HG03342 (cell line): ENCODE results near the gene C2CD2.

Experiments used
- ATAC-seq: cut with Tn5 transposase; IDR thresholded peaks from one replicate; pipeline ENCODE4 v1.9.1; 2021; ENCODE audit warnings: mild to moderate bottlenecking, moderate library complexity; ENCODE audit not compliant: unreplicated experiment

C2CD2 gene

DNA sequence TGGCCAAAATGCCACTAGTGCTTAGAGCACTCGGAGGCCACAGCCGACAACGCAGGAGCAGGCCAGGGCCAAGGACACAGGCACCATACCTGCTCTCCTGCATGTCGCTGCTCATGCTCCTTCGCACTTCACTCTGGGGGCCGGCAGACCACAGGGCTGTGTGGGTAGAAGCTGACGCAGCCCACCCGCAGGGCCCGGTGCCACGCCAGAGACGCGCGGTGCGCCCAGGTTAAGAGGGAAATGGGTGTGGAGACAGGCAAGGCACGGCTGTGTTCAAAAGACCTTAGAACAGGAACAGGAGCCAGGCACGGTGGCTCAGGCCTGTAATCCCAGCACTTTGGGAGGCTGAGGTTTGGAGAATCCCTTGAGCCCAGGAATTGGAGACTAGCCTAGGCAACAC is 61.1 kb downstream of the C2CD2 start:
- ATAC-seq: no peak

DNA sequence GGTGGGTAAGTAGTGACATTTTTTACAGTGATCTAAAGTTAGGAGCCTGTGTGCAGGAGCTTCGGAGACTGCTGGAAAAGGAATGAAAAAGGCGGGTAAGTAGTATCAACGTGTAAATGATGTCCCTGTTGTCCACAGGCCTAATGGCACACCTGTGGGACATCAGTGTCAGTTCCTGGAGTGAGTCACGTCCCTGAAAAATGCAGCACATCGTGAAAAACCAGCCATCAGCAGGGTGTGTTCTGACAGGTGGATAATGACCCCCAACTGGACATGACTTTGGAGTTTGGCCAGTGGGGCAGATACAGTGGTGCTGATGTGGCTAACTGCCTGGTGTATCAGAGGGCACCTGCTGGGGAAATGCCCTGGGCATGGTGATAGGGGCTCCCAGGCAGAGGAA is 62.7 kb downstream of the C2CD2 start:
- ATAC-seq: no peak

DNA sequence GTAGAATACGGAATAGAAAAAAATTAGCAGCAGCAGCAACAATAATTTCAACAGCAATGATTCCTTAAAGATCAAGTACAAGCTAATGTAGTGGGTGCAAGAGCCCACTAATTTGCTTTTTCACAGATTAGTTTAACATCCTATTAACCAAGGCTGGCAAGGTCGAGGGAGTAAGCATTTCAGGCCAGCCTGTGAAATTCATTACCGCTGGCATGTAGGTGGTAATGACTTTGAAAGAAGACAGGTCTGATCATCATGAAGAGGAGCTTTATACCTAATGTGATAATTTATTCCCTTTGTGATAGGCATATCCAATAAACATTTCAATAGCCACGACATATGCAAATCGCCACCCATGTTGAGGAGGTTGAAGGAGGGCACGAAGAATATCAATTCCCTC is 63.5 kb downstream of the C2CD2 start:
- no peak for ATAC-seq

DNA sequence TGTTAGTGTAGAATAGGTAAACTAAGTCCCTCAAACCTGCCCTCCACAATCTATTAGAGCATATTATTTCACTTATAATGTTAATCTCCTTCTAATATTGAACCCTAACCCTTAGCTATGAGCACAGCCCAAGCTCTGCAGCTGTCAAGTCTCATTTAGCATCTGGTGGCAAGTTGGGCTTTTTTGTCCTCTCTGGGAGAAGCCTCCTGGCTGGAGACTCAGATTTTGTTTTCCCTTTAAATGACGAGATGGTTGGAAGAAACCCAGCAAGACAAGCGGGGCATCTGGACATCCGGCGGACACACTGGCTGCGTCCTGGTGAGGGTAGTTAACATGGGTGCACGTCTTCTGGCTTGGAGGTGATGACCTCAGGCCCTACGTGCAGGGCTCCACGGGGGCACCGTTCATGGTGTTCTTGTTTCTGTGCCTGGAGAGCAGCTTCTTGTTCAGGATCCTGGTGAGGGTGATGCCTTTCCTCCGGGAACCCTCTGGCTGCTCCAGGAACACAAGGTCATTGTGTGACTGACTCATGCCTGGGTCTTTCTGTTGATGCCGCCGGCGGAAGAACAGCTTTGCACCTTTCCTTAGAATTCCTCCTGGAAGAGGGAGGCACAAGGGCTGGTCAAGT is 65.0 kb downstream of the C2CD2 start:
- no peak for ATAC-seq

DNA sequence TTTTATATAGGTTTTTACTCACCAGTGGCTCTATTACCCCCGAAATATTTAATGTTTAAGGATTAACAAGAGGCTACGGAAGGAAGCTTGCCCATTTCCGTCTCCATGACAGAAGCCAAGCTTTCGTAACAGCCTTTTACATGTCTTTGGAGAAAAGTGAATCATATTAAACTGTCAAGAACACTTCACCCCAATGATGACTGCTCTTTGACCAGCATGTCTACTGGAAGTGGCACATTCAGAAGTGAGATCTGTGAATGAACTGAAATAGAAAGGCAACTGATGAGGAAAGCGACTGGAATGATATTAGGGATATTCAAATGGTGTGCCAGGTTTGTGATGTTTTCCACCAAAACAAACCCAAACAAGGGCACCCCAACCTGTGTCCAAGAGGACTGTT is 66.2 kb downstream of the C2CD2 start:
- no peak for ATAC-seq

DNA sequence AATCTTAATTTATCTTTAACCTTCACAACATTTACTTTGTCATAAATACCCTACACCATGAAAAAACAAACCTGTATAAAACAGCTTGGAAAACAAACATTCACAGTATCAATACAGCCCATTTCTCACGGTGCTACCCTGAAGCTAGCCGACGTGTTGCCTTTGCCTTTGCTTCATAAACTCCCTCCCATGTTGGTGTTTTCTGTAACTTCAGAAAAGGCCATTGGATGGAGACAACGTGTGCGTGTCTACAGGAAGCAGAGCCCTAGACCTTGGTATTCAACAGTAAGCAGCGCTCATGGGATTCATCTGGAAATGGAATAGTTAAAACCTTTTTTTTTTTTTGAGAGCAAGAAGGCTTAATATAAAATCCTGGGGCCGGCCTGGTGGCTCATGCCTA is 67.5 kb downstream of the C2CD2 start:
- ATAC-seq: no peak

DNA sequence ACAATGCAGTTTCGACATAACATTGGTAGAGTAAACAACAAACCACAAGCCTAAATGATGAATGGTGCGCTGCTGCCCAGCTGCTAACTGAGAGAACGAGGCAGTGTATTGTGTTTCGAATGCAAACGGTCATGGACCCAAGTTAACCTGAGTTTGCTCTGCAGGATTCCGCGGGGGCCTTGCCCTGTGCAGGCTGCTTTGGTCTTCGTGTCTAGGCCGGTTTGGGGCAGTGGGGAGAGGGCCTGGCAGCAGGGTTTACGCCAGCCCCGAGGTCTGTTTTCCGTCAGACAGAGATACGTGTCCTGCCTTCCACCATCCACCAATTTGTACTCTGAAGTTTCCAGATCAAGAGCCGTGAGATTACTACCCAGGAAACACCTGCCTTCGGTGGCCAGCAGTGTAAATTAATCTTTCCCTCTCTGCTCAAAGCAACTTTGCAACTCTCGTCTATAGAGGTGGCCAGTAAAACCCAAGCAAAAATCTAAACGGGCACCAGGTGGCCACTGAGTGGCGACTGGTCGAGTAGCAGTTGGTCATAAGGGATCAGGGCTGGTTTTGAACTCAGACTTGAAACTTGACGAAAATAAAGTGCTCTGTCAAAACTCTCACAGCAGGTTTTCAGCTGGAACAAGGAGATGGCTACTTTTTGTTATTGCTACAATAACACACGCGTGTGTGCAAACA is 68.3 kb downstream of the C2CD2 start:
- ATAC-seq: no peak

DNA sequence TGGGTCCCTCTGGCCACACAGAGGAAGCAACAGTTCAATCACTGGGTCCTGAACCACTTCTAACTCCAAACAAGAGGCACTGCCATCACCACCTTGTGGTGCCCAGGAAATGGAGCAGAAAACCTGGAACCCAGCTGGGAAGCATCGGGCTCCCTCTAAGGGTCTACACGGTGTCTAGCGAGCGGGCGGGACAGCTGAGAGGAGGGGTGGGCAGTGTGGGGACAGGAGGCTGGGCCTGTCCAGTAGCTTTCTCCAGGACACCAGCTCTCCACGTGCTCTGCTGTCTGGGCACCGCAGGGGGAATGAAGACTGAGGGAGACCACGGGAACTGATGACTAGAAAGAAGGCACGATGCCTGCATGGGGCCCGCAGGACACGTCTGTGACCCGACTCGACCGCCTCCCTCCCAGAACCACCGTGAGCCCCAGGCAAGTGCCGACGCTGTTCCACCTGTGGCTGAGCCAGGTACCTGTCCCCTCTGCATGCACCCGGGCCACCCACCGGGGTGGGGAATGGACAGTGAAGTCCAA is 69.3 kb downstream of the C2CD2 start:
- ATAC-seq: no peak

DNA sequence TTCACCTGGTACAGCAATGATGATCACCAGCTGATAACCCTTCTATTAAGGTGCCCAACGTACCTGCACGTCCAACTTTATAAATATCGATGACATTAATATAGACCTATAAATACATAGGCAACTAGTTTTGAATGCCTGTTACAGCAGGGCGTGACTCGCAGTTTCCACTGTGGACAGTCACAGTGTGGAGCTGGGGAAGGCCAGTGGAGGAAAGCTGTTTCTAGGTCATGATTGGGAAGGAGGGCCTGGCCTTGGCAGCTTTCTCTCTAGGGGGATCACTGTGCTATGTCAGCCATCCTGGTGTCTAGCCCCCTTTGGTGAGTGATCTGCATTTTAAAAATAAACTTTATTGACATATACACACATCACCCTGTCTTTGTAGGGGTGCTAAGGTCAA is 70.2 kb downstream of the C2CD2 start:
- ATAC-seq: no peak

DNA sequence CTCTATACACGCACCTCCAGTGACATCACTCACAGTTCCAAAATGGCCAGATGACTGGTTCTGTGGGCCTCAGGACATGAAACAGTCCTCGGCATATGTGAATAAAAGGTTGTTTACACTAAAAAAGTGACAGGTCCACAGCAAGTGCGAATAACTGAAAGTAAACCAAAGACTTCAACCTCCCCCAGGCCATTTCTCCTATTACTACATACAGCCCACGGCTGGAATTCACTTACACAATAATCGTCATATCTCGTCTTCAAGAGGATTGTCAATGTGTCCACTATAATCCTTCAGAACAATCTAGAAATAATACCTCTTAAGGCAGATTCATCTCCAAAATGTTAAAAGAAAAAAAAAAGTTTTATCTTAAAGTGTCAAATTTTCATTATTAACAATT is 72.8 kb downstream of the C2CD2 start:
- ATAC-seq: no peak

DNA sequence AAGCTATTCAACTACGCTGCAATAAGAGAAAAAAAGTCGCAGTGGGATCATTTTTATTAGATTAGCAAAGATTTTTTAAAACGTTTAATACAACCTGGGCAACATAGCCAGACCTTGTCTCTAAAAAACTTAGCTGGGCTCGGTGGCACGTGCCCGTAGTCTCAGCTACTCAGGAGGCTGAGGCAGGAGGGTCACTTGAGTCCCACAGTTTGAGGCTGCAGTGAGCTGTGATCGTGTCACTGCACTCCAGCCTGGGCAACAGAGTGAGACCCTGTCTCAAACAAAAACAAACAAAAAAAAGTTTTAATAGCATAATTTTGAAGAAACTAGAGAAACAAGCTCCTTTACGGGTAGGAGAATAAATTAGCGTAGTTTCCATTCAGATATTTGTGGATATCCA is 73.7 kb downstream of the C2CD2 start:
- ATAC-seq: no peak

DNA sequence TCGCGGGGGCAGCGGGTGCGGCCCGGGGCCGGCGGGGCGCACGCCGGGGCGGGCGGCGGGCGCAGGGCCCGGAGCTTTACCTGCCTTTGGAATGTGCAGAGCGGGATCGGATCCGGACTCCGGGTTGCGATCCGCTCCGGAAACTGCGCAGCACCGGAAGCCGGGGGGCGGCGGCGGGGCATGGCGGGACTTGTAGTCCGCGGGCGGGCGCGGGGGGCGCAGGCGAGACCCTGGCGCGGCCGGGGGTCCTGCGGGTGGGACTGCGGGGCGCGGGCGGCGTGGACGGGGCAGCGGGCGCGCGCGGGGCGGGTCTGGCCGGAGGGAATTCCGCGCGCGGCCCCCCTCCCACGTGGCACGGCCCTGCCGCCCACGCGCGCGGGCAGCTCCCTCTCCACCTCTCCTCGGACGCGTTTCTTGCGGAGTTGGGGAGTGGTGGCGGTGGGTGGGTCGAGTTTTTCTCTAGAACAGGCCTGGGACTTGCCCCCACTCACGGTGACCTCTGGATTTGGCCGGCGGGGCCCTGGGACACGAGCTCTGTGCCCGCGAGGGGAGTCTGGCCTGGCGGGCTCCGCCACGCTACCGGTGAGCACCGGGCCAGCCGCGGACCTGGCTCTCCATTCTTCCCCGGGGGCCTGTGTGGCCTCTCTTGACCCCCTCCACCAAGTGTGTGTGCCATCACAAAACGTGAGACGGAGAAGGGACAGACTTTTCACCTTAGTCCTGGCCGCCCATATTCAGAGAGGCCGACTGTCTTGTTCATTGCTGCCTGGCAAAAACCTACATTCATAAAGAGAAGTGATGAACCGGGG is 74.4 kb downstream of the C2CD2 start, which contains the start of gene PRDM15:
Gene PRDM15 (minus strand): TSS at position 155 of the 809 bp plus-strand sequence. CDS start 18,981 bp downstream, outside the sequence.
- peak; percentile 50 for ATAC-seq

DNA sequence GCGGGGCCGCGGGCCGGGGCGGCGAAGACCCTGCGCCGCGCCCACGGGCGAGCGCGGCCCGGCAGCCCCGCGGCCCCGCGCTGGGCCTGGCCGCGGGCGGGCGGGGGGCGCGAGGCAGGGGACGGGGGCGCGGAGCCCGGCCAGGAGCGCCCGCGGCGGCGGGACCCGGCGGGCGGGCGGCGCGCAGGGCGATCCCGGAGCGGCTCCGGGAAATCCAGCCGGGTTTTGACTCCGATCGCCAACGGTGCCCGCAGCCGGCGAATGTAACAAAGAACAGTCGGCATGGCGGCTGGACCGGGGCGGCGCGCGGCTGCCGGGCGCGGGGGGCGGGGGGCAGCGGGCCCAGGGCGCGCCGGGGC is 75.0 kb downstream of the C2CD2 start:
- ATAC-seq: peak; percentile 53

DNA sequence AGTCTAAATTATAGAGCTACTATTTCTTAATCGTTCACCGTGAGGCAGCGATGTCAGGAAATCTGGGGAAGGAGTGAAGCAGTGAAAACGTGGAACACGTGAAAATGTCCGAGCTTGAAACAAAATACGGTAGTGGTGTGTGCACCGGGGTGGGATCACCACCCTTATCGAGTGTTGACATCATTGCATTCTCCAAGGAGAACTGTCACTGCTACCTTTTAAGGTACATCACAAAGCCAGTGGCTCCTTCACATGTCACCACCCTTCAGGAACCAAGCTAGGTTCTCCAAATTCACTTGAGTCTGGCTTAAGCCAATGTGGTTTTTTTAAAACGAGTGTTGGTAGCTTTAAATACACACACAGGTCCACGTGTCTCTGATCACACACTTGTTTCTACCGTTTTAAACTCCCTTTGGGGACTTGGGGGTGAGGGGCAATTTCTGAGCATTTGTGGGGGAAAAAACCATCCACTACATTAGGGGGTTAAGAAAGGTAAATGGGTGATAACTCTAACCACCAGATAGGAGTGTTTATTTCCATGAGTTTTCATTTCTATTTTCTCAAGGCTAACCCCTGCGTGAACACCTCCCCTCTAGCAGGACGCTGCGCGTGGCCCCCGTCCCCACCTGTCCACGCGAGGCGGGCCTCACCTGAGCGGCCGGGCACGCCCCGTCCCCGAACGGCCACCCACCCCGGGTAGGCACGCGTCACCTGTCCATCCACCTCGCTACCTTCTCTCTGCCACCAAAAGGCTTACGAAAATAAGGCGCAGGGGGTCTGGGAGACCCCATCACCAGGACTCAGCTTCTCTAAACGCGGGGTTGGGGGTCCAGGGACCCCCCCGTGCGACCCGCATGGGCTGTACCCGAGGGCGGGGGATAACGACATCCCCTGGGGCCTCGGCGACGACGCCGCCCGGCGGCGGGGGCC is 75.7 kb downstream of the C2CD2 start:
- ATAC-seq: peak; percentile 27

DNA sequence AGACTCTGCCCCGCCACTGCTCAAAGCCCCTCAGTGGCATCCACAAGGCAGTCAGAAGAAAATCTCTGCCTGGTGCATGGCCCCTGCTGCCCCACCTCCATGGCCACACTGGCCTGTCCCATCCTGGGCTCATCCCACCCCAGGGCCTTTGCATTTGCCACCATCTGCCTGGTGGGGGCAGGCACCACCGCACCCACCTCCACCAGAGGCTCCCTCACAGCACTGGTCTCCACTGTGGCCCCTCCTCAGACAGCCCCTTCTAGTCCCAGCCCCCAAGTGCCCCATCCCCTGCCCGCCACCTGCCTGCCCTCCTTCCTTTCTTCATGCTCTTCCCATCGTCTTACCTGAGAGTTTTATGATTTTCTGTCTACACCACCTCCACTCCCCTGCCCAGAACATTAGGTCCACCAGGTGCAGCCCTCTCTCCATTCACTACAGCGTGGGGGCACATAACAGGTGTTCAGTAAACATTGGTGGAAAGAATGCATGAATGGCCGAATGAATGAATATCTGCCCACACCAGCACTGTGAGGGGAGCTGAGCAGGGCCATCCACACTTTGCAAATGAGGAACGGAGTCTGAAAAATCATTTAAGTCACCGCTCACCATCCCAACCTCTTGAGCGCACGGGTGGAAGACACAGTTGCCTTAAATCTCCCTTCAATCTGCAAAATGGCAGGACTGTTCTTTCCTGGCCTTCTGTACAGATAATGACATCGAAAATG is 76.7 kb downstream of the C2CD2 start:
- no peak for ATAC-seq

DNA sequence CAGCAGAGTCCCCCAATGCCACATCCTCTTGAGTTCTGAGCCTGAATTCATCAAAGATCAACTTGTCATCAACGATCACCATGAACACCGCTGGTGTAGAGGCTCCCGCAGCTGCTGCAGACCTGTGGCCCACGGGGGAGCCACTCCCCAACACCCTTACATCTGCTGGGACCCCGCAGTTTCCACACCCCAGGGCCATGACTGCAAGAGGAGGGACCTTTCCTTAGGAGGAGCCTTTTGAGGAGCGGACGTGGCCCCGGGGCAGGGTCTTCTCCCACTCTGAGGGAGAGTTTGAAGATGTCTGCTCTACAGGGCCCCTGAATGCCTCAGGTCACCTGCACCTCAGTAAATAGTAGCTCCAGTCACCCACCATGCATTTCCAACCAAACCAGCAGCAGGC is 77.4 kb downstream of the C2CD2 start:
- no peak for ATAC-seq

DNA sequence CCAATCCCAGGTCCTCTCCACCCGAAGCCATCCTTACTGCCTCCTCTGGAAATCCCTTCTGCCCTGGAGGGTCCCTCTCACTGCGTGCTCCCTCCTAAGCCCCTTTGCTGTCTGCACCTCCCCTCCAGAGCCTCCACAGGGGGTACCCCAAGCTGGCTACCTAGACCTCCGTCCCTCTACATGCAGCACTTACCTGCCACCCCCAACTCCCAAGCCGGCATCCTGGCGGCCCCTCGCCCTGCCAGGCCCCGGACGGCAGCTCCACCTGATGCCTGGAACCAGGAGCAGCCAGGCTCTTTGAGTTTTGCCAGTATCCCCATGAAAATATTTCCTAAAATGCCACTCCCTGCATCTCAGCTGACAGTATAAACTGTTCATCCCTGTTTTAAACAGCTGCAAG is 78.7 kb downstream of the C2CD2 start:
- no peak for ATAC-seq

DNA sequence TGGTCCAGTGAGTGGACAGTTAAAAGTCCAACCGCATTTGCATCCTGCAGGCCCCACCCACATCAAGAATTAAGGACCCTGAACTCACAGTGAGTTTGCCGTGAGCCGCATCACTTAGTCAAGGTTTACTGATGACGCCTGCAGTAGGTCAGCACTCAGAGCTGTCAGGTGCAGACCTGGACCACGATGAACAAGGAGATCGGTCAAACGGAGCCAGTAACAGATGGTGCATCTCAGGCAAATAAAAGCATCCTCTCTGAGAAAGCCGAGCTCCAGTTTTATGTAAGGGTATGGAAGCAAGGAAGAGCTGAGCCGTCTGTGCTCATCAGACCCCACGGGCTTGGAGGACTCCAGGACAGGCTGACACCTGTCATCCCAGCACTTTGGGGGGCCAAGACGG is 79.2 kb downstream of the C2CD2 start:
- no peak for ATAC-seq

DNA sequence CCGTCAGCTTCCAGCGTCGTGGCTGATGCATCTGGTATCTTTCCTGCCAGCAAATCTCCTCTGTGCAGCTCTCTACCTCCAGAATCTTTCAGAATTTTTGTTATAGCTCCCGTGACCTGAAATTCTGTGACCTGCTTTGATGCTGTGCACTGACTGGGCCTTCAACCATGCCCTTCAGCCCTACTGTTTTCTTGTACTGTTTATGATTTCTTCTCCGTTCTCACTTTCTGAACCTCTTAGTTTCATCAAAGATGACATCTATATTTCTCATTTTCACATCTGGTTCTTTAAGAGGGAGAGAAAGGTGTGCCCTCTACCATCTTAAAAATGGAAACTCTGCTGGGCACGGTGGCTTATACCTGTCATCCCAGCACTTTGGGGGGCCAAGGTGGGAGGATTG is 80.4 kb downstream of the C2CD2 start:
- no peak for ATAC-seq

DNA sequence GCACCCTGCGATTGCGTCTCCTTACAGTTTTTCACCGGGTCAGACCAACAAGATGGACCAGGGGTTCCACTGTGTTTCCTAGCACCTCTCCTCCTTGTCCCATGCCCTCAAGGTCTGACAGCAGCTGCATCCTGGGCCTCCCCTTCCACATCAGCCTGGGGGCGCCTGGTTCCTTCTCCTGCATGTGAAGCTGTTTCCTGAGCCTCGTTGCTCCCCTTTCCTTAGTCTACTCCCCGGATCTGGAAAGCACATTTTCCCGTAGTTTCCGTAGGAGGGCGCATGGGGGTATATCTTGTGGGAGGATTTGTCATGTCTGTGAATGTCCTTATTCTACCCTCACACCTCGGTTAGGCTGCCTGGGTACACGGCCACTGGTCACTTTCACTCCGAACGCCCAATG is 80.8 kb downstream of the C2CD2 start:
- no peak for ATAC-seq
